ENCODE data around the gene IL18R1.
A peak's percentile ranks its signal among the peaks of the same experiment; 100 is the strongest.

IL18R1 gene

GRCh38 chr2:102345329-102345920 is 10.2 kb upstream of the IL18R1 start:
- DNase-seq = no peak

- DNase-seq = no peak
These were observed 9.0 kb upstream of the IL18R1 start for GRCh38 chr2:102346381-102347130.

- no peak for DNase-seq
These were observed 5.3 kb upstream of the IL18R1 start for GRCh38 chr2:102350137-102350793.

- no peak for DNase-seq
These were observed 751 bp downstream of the IL18R1 start for GRCh38 chr2:102356381-102356712.

- no peak for DNase-seq
These were observed 1.1 kb downstream of the IL18R1 start for GRCh38 chr2:102356741-102357140.

- no peak for DNase-seq
These were observed 2.3 kb downstream of the IL18R1 start for GRCh38 chr2:102357937-102358336.

- no peak for DNase-seq
These were observed 2.9 kb downstream of the IL18R1 start for GRCh38 chr2:102358496-102358895.

GRCh38 chr2:102359527-102359926 is 3.9 kb downstream of the IL18R1 start:
- no peak for DNase-seq

- DNase-seq = no peak
These were observed 6.1 kb downstream of the IL18R1 start for GRCh38 chr2:102361632-102362241.

- no peak for DNase-seq
These were observed 10.2 kb downstream of the IL18R1 start for GRCh38 chr2:102365763-102366162.

- no peak for DNase-seq
These were observed 11.0 kb downstream of the IL18R1 start for GRCh38 chr2:102366406-102367112.

GRCh38 chr2:102367331-102367971 is 11.9 kb downstream of the IL18R1 start:
- DNase-seq = no peak

- DNase-seq = no peak
These were observed 13.0 kb downstream of the IL18R1 start for GRCh38 chr2:102368461-102369109.

GRCh38 chr2:102369866-102370265 is 14.3 kb downstream of the IL18R1 start:
- no peak for DNase-seq

GRCh38 chr2:102376052-102376591 is 20.5 kb downstream of the IL18R1 start:
- DNase-seq = peak; percentile 4

GRCh38 chr2:102383722-102384121 is 28.1 kb downstream of the IL18R1 start:
- DNase-seq = no peak

- peak; percentile 5 for DNase-seq
These were observed 29.9 kb downstream of the IL18R1 start for GRCh38 chr2:102385522-102385921.

- DNase-seq = no peak
These were observed 30.4 kb downstream of the IL18R1 start for GRCh38 chr2:102386004-102386403.

GRCh38 chr2:102386867-102387541 is 31.4 kb downstream of the IL18R1 start:
- DNase-seq = no peak

- no peak for DNase-seq
These were observed 32.4 kb downstream of the IL18R1 start for GRCh38 chr2:102387763-102388546.
